HL-60 (cell line): Measurements from ENCODE around the gene SH3D19.

Source experiments
- CTCF ChIP-seq: IDR thresholded peaks from one replicate; pipeline ENCODE4 v1.5.1; 2011; ENCODE audit warnings: low read length, control low read depth, inconsistent platforms; ENCODE audit not compliant: insufficient read depth
- GABPA ChIP-seq: IDR thresholded peaks from 2 replicates; pipeline ENCODE4 v1.6.1; 2012; ENCODE audit warnings: low read depth
- POLR2AphosphoS5 ChIP-seq: IDR thresholded peaks from 2 replicates; pipeline ENCODE4 v1.6.1; 2012; ENCODE audit warnings: low read depth
- TF ChIP-seq, protein P1 (sequence below): IDR thresholded peaks from 2 replicates; pipeline ENCODE4 v1.6.1; 2012; ENCODE audit warnings: low read depth; ENCODE audit not compliant: insufficient replicate concordance

GRCh38 chr4:151331276-151332042 is 6.1 kb upstream of the SH3D19 start:
- TF ChIP-seq CTCF = no peak
- no peak for TF ChIP-seq POLR2AphosphoS5
- TF ChIP-seq, protein P1, sequence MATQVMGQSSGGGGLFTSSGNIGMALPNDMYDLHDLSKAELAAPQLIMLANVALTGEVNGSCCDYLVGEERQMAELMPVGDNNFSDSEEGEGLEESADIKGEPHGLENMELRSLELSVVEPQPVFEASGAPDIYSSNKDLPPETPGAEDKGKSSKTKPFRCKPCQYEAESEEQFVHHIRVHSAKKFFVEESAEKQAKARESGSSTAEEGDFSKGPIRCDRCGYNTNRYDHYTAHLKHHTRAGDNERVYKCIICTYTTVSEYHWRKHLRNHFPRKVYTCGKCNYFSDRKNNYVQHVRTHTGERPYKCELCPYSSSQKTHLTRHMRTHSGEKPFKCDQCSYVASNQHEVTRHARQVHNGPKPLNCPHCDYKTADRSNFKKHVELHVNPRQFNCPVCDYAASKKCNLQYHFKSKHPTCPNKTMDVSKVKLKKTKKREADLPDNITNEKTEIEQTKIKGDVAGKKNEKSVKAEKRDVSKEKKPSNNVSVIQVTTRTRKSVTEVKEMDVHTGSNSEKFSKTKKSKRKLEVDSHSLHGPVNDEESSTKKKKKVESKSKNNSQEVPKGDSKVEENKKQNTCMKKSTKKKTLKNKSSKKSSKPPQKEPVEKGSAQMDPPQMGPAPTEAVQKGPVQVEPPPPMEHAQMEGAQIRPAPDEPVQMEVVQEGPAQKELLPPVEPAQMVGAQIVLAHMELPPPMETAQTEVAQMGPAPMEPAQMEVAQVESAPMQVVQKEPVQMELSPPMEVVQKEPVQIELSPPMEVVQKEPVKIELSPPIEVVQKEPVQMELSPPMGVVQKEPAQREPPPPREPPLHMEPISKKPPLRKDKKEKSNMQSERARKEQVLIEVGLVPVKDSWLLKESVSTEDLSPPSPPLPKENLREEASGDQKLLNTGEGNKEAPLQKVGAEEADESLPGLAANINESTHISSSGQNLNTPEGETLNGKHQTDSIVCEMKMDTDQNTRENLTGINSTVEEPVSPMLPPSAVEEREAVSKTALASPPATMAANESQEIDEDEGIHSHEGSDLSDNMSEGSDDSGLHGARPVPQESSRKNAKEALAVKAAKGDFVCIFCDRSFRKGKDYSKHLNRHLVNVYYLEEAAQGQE = no peak
- no peak for TF ChIP-seq GABPA
